OCI-LY3 (cell line): ENCODE results near the gene TCF4.

Experiments
- H2AFZ ChIP-seq: fragments of 200-600, 300-600 bp; shearing (Covaris generic); 2 replicates; pipeline ENCODE4 v1.6.0; 2014; ENCODE audit warnings: antibody characterized with exemption, low read depth, low read length
- H3K27ac ChIP-seq: fragments of 200-600, 300-600 bp; sonication (generic); 2 replicates; pipeline ENCODE4 v1.5.1; 2014; ENCODE audit warnings: mild to moderate bottlenecking, low read length, moderate library complexity, mixed read lengths
- H3K27me3 ChIP-seq: fragments of 200-600, 300-600 bp; sonication (generic); 2 replicates; pipeline ENCODE4 v1.6.1; 2014; ENCODE audit warnings: low read depth, low read length, mixed read lengths
- H3K36me3 ChIP-seq: fragments of 200-600, 300-600 bp; sonication (generic); replicated peaks from 2 replicates; pipeline ENCODE3; 2014; ENCODE audit warnings: low read depth, low read length, mixed read lengths
- H3K4me1 ChIP-seq: fragments of 300-600, 200-600 bp; sonication (generic); 2 replicates; pipeline ENCODE4 v1.6.1; 2014; ENCODE audit warnings: low read length, mixed read lengths
- H3K4me2 ChIP-seq: fragments of 200-600, 300-600 bp; sonication (generic); 2 replicates; pipeline ENCODE4 v1.6.1; 2014; ENCODE audit warnings: low read length, mixed read lengths
- H3K4me3 ChIP-seq: fragments of 300-600, 200-600 bp; sonication (generic); 2 replicates; pipeline ENCODE4 v1.5.1; 2014; ENCODE audit warnings: antibody characterized with exemption, mild to moderate bottlenecking, low read length, moderate library complexity
- H3K79me2 ChIP-seq: fragments of 300-600, 200-600 bp; shearing (Covaris generic); 2 replicates; pipeline ENCODE4 v1.6.1; 2014; ENCODE audit warnings: mild to moderate bottlenecking, low read length, mixed read lengths
- H3K9ac ChIP-seq: fragments of 300-600, 200-600 bp; shearing (Covaris generic); 2 replicates; pipeline ENCODE4 v1.6.0; 2014; ENCODE audit warnings: mild to moderate bottlenecking, low read length, moderate library complexity
- H3K9me3 ChIP-seq: fragments of 200-600, 300-600 bp; shearing (Covaris generic); 2 replicates; pipeline ENCODE4 v1.6.1; 2014; ENCODE audit warnings: low read length, mixed read lengths; ENCODE audit not compliant: insufficient read depth
- H4K20me1 ChIP-seq: fragments of 200-600, 300-600 bp; sonication (generic); 2 replicates; pipeline ENCODE4 v1.6.1; 2016; ENCODE audit warnings: low read length, mixed read lengths; ENCODE audit not compliant: insufficient read depth
- CTCF ChIP-seq: fragments of 200-600, 300-600 bp; sonication (generic); IDR thresholded peaks from 2 replicates; pipeline ENCODE4 v1.5.1; 2014; ENCODE audit warnings: antibody characterized with exemption, low read length, low read depth
- EZH2phosphoT487 ChIP-seq: fragments of 200-600 bp; shearing (Covaris generic); IDR thresholded peaks from 2 replicates; pipeline ENCODE4 v1.6.1; 2018; ENCODE audit warnings: antibody characterized with exemption, mixed run types, low read depth

Gene TCF4

DNA sequence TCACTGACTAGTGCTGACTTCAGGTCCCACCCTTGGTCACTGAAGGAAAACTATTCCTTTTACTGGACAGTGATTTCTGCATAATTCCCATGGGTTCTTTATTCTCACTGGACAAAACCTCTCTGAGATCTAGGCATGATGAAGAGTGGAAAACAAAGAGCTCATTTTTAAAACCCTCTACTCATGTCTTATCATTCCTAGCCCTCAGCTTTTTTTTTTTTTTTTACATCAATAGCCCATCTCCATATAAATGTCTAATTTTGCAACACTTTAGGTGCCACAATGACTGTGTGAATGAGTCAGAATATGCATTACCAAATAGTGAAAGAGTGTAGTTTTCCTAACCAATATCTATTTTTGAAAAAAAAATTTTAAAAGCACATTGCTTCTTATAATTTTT, 74.8 kb downstream of the TCF4 start:
- Histone ChIP-seq H3K36me3 (peaks cover 90% of the 10 kb centered on the region), H4K20me1 (peaks cover 99% of the 10 kb centered on the region), H3K27me3 (no peaks in the 10 kb centered on the region), H3K4me3 (no peak overlapping the region), H3K27ac (no peak overlapping the region), H2AFZ (no peak overlapping the region), H3K9me3 (no peaks in the 10 kb centered on the region), H3K9ac (no peak overlapping the region), H3K4me2 (no peak overlapping the region), H3K4me1 (peaks cover 52% of the 10 kb centered on the region), H3K79me2 (peaks cover 100% of the 10 kb centered on the region)
- TF ChIP-seq EZH2phosphoT487, result no peak
- TF ChIP-seq CTCF, result no peak

DNA sequence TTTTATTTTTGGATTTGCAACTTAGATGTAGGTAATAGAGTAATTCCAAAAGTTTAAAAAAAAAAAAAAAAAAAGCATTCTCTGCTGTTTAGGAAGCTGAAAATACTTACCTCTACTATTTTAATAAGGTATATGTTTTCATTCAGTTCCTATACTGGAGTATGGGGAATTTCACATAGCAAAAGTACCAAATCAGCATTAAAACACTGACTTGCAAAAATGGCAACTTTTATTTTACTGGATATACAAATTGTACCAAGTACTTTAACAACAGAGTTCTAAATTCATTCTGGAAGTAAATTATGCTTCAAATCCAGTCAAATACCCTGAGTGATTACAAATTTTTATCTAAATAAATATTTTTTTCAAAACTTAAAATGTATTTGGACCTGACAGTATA, 76.7 kb downstream of the TCF4 start:
- H3K4me3 ChIP-seq, result 0 out of 2 replicates have a peak overlapping the region, but pooled peaks have one; percentile 7
- TF ChIP-seq CTCF (no peak), EZH2phosphoT487 (no peak)

GRCh38 chr18:55510809-55511208, 77.2 kb downstream of the TCF4 start:
- Histone ChIP-seq H2AFZ (no peak overlapping the region), H4K20me1 (peaks cover 99% of the 10 kb centered on the region), H3K27me3 (no peaks in the 10 kb centered on the region), H3K4me3 (peak overlapping the region; percentile 7), H3K36me3 (peaks cover 81% of the 10 kb centered on the region), H3K4me2 (peak overlapping the region; percentile 51), H3K79me2 (peaks cover 100% of the 10 kb centered on the region), H3K9me3 (no peaks in the 10 kb centered on the region), H3K9ac (no peak overlapping the region), H3K27ac (peak overlapping the region; percentile 27), H3K4me1 (peaks cover 74% of the 10 kb centered on the region)
- TF ChIP-seq EZH2phosphoT487, result no peak
- no peak for TF ChIP-seq CTCF

More for the DNA sequence above, 76.7 kb downstream of the TCF4 start:
- H3K79me2 ChIP-seq, result peaks cover 100% of the 10 kb centered on the region
- no peak overlapping the region for H3K9ac ChIP-seq
- peaks cover 99% of the 10 kb centered on the region for H4K20me1 ChIP-seq
- no peaks in the 10 kb centered on the region for H3K9me3 ChIP-seq
- peak overlapping the region; percentile 51 for H3K4me2 ChIP-seq
- H3K4me1 ChIP-seq, result peaks cover 69% of the 10 kb centered on the region
- H2AFZ ChIP-seq, result no peak overlapping the region
- H3K27ac ChIP-seq, result peak overlapping the region; percentile 27
- no peaks in the 10 kb centered on the region for H3K27me3 ChIP-seq
- peaks cover 84% of the 10 kb centered on the region for H3K36me3 ChIP-seq

DNA sequence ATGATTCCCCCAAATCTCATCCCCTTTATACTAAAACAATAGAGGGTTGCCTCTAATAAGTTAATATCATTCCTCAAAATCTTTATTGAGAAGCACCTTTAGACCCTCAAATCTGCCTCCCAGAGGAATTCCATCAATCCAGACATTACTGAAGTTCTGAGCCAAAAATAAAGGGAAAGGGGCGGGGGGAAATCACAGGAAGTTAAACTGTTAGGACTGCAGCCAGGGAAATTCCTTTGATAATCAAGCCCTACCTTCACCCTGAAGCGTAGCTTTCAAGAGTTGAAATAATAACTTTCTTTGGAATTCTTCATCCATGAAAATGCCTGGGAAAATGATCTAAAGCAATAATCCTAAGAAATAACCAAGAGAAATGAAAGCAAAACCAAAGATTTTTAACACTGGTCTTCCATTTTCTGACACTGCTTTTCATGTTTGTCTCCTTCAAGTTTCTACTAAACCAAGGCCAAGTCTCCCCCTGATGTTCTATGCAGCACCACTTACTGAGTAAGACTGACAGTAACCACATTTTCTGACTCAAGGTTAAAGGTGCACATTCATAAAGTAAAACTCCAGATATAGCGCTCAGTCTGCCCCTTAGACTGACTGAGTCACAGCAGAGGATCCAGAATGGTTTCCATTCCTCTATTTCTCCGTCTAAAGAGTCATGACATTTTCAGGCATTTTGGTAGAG, 78.2 kb downstream of the TCF4 start:
- H3K9me3 ChIP-seq, result no peaks in the 10 kb centered on the region
- H3K79me2 ChIP-seq, result peaks cover 100% of the 10 kb centered on the region
- peaks cover 75% of the 10 kb centered on the region for H3K4me1 ChIP-seq
- H3K9ac ChIP-seq, result no peak overlapping the region
- TF ChIP-seq CTCF, result no peak
- no peak for TF ChIP-seq EZH2phosphoT487
- H4K20me1 ChIP-seq, result peaks cover 98% of the 10 kb centered on the region
- H3K36me3 ChIP-seq, result peaks cover 75% of the 10 kb centered on the region
- no peaks in the 10 kb centered on the region for H3K27me3 ChIP-seq
- H3K4me2 ChIP-seq, result peak overlapping the region; percentile 51
- no peak overlapping the region for H2AFZ ChIP-seq
- 0 out of 2 replicates have a peak overlapping the region, but pooled peaks have one; percentile 7 for H3K4me3 ChIP-seq
- peak overlapping the region; percentile 27 for H3K27ac ChIP-seq
